GM18502 (cell line): ENCODE results near the gene MMADHC.

Source experiments
- ATAC-seq: cut with Tn5 transposase; IDR thresholded peaks from one replicate; pipeline ENCODE4 v1.9.1; 2021; ENCODE audit warnings: mild to moderate bottlenecking; ENCODE audit not compliant: unreplicated experiment, poor library complexity

MMADHC gene

DNA sequence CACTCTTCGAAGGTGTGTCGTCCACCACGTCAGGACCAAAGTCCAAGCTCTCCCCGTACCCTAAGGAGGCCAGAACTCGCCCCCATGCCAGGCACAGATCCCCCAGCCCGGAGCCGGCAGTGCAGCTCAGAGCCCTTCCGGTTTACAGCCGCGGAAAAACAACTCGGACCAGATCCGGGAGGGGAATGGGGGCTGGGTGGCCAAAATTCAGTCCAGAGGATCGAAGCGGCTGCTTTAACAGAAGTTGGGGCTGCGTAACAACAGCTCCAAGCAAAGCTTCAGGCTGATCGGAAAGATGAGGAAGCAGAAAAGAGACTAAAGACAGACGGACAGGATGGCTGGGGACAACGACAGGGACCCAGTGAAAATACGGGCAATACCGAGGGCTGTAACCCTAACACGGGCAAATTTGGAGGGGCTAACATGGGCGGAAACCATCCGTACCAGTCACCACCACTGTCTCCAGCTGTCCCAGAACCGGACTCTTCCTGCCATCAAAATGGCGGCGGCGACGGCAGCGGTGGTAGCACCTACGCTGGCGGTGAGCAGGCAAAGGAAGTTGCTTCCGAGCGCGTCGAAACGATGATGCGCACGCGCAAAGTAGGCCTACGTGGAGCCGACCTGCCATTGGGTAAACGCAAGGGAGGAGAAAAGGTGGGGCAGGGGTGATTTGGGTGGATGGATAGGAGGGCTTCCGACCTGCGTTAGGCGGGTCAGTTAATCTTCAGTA is at the start of gene MMADHC:
TSS of gene MMADHC (minus strand) at position 556 of the 730 bp plus-strand sequence. CDS start 678 bp downstream, outside the sequence.
- peak; percentile 98 for ATAC-seq

DNA sequence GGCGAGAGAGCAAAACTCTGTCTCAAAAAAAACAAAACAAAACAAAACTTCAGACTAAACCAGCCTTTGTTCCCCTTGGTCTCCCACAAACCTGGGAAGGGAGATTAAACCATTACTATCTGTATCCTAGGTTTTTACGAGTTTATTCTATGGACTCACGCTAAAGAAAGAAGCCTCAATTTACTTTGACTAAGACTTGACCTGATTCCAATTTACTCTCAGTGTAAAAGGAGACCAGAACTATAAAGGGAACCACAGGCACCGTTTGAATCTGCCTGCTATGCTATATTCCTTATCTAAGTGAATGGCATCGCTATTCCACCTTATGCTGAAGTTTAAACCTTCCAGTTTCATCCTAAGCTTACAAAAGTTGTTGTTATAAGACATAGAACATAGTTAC is 46.5 kb upstream of the MMADHC start:
- ATAC-seq: no peak

DNA sequence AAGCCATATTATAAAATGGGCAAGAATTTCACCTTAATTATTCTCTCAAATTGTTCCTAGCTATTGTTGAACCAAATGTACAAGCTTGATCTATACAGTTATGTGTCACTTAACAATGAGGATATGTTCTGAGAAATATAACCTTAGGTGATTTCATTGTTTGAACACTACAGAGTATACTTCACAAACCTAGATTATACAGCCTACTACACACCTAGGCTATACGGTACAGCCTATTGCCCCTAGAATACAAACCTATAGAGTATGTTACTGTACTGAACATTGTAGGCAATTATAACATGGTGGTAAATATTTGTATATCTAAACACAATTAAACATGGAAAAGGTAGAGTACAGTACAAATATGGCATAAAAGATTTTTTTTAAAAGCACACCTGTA is 42.9 kb upstream of the MMADHC start:
- no peak for ATAC-seq

DNA sequence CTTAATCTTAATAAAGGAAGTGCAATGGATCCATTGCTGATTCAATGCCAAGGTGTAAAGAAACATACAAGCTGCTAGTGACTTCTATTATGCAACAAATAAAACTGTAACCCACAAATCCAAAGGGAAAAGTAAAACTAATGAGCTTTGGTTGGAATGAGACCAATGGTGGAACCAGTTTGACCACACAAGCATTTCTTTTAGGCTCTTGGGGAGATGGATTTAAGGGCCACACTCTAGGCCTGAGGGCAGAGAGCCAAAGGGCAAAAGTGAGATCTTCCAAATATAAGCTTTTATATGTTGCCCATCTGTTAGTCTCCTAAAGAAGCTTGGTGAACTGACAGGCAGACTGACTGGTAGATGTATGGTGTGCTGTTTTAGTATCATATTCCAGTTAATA is 41.5 kb upstream of the MMADHC start:
- no peak for ATAC-seq

DNA sequence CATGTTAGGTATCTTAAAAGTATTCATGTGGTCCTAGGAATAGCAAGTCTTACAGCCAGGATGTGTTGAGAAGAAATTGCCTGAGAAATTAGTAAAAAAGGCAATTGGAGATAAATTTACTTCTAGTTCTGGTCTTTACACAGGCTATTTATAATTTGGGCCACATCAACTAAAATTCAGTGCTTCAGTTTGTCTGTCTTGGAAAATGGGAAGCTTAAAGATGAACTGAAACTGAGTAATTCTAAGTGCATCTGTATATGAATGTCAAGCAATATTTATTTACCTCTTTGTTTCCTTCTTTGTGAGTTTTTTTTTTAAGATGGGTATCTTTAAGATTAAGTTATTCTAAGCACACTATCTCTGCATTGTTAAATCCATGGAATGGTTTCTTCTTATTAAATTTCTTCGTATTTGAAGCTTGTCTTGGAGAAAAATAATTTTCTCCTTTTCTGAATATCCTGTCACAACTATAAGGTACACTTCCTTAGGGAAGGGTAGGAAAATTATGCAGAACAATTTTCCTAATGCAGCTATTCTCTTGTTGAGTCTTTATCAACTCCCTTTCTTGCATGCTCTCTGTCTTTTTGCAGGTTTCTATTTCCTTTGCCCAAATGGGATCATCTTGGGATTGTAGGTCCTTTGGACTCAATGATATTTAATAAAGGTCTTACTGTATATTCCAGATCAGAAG is 39.7 kb upstream of the MMADHC start:
- no peak for ATAC-seq

DNA sequence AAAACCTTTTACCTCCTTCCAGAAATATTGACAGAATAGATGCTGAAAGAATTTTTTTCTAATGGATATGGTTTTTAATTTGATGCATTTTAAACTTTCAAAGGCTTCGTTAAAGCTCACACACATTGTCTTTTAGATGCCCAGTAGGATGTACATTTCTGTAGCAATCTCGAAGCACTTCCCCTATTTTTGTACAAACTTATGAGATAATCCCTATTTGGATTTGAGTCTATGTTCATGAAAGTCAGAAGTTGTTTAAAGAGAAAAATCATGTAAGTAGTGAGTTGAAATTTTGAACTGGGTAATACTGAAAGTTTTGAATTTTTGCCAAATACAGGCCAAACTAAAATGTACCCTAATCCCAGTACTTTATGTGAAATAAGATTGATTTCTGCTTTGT is 38.1 kb upstream of the MMADHC start:
- ATAC-seq: no peak

DNA sequence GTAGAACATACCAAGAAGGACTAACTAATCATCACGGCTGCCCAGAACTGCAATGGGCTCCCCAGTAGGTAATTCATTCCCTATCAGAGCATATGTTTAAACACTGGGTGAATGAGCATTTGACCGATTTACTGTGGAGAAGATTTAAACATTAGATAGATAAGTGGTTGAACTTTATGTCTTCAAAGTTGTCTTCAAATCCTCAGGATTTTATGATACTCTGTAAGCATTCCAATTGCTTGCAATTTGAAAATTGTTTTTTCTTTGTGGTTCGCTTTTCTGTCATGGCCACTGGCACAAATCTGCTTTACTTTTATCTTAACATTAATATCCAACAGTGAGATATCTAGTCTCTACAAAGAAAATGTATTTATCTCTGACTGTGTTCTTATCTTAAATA is 37.7 kb upstream of the MMADHC start:
- ATAC-seq: no peak

DNA sequence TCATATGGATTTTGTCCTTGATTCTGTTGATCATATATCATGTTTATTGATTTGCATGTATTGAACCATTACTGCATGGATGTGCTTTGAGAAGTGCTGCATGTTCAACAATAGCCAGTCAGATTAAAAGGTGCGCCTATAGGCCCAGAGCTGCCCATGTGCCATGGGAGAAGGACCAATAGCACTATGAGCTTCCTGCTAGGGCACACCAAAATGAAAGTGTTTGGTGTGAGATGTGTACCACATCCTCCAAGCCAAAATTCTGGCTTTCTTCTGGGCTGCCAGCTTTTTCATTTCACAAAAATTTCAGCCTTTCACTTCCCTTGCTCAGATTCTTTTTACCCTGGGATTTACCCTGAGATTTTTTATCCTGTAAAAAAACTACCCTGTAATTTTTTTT is 34.8 kb upstream of the MMADHC start:
- peak; percentile 65 for ATAC-seq

DNA sequence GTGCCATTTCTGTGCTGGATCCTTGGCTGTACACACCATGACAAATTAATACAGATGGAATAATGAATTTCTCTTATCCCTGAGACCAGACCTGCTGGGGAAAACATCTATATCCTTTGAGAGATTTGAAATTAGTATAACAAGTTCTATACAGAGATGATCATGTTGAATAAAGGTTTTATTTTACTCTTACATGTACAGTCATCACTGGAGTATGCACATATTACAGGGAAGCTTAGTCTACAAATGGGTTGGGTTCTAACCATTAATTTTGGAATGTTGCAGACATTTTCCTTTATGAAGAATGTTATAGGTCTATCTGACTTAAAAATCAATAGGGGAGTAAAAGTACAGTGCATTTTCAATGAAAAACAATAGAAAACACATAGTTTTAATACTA is 29.9 kb upstream of the MMADHC start:
- no peak for ATAC-seq

DNA sequence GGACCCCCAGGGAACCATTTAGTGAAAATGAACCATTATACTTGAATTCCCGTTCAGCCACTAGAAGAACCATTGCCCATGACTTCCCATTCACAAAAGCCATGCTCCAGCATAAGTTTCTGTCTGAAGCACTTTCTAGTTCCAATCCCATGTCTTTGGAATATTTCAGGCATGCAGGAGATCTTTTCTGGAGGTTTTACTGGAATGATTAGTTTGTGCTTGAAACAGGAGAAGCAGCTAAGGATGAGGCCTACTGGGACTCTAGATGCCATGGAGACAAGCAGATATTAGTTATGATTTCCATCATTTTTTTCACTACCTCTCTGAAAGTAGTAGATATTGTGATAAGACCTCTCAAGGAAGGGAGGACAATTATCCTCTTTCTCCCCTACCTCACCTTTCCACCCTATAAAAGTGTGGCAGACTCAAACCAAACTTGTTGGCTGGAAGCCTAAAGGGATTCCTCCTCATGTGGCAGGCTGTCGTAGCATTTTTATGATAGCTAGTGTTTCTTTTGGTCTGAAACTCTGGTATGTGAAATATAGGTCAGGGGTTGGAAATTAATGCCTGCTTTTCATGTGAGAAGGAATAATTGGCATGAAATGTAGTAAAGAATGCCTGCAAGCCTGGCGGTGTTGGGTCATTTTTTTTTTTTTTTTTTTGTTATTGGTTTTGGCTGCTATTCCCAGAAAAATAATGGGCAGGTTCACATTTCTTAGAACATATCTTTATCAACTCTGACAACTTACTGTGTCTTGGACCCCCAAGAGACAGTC is 29.3 kb upstream of the MMADHC start:
- ATAC-seq: no peak

DNA sequence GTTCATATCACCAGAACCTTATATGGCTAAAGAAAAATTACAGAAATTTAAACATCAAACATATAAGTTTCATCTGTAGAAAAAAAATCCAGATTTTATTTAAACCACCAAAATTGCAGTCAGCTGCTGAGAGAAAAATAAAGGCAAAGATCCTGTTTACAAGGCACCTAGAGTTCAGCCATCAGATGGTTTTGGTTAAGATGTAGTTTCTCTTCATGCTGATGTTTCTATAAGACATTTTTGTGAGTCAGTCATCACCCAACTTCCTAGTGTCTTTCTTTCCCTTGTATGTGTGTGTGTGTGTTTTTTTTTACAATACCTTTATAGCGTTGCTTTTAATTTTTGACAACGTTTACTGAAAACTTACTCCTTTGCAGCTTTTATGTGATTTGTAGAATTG is 26.1 kb upstream of the MMADHC start:
- ATAC-seq: no peak

DNA sequence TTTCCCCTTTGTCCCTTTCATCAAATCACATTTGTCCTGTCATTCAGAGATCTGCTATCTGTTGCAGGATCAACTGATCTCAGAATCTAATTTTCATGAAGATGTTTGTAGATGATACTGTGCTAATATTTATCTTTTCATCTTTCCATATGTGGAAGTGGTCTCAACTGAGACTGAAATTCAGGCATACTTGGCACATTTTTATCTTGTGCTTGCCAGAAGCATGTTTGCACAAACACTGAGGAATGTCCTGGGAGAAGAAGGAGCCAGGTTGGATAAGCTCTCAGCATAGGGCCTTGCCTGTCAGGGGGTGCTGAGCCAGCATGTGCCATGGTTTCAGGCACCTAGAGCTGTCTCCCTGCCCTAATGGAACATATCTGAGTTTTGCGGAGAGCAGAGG is 24.5 kb upstream of the MMADHC start:
- ATAC-seq: no peak

DNA sequence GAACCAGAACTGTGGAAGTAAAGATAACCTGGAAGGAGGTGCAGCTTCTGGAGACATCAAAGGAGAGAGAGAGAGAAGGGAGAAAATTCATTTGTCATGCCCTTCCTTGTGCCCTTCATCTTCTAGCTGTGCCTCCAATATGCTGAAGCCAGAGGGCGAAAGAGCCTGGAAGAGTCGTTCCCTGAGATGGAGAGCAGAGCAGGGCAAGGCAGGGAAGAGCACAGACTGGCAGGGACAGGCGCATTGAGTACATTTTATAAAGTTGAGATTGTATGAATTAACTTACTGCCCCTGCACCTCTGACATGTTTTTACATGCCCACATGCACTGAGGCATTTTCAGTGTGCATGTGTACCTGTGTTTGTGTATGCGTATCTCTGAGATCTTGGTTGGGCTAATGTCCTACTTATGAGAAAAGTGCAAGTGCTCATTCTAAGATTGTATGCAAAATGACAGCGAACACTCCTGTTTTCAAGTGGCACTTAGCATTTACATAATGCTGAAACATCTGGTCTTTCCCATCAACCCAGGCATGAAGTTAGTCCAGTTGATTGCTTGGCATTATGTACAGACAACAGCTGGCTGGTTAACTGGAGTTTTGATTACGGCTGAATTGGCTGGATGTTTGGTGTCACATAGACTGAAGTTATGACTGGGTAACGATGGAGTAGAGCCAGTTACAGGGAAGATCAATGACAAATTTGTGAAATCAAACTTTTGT is 23.7 kb upstream of the MMADHC start:
- no peak for ATAC-seq

DNA sequence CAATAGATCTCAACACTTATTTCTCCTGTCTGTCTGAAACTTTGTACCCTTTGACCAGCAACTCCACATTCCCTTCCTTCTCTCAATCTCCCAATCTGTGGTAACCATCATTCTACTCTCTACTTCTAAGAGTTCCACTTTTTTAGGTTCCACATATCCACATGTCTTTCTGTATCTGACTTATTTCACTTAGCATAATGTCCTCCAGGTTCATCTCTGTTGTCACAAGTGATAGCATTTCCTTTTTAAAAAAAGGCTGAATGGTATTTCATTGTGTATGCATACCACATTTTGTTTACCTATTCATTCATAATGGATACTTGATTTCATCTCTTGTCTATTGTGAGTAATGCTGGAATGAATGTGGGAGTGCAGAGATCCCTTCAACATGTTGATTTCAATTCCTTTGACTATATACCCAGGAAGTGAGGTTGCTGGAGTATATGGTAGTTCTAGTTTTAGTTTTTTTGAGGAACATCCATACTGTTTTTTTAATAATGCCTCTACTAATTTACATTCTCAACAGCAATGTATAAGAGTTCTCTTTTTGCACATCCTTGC is 18.8 kb upstream of the MMADHC start:
- no peak for ATAC-seq

DNA sequence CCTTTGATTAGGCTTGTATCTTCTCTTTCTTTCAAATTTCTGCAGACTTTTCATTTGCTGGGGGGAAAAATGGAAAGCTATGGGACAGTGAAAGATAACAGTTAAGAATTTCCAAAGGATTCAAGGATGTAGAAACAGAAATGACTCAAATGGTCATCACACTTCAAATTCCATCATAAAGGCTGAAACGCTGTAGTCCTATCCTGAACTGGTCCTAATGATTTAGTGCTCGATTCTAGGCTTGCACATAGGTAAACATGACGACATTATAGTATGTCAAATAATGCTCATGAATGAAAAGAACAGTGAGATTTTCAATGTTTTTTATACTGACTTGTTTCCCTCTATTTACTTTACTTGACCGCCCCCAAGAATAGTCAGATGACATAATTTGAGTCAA is 15.7 kb upstream of the MMADHC start:
- ATAC-seq: no peak

DNA sequence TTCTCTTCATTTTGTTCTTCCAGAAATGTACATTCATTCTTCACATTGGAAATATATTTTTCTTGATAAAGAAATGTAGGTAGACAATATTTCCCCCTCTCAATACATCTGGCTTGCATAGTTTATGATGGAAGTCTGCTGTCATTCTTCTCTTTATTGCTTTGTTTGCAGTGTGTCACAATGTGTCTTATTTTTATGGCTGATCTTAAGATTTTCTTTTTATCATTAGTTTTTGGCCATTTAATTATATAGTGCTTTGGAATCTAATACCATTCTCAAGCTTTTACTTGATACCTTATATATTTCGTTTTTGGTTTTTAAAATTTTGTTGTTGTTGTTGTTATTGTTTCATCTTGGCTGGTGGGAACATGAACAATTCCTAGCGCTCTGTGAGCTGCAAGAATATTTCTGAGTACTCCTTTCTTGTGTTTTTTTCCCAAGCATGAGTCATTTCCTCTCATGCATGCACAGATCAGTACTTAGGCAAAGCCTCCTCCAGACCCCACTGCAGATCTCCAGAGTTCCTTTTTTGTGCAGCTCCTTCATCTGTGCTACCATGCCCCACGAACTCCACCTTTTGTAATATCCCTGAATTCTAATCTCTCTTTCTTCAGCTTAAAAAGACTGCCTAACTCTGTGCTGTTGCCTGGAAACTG is 13.7 kb upstream of the MMADHC start:
- ATAC-seq: no peak

DNA sequence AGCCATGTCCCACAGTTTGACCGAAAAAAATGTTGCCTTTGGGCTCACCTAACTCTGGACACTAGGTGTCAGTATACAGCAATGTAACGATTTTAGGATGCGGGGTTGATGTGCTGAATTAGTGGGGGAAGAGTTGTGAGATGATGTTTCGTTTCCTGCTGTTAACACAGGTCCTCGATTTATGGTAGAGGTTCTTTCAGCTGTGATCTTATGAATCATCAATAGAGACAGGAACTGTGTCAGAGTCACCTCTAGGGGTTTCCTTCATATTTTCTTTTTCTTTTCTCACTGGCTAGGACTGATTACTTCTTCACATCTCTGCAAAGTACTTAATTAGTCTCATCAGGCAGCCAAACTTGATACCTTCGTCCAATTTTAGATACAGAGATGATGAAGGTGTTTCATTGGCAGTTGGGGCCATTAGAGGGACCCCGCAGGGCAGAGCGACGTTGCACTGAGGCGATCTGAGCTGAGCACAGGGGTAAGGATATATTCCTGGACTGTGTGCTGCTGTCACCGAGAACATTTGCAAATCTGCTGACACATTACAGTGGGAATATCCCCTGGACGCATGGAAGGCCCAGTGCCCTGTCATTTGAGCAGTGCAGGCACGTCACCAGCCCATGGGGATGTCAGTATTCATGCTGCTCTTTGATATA is 10.2 kb upstream of the MMADHC start:
- ATAC-seq: peak; percentile 99

DNA sequence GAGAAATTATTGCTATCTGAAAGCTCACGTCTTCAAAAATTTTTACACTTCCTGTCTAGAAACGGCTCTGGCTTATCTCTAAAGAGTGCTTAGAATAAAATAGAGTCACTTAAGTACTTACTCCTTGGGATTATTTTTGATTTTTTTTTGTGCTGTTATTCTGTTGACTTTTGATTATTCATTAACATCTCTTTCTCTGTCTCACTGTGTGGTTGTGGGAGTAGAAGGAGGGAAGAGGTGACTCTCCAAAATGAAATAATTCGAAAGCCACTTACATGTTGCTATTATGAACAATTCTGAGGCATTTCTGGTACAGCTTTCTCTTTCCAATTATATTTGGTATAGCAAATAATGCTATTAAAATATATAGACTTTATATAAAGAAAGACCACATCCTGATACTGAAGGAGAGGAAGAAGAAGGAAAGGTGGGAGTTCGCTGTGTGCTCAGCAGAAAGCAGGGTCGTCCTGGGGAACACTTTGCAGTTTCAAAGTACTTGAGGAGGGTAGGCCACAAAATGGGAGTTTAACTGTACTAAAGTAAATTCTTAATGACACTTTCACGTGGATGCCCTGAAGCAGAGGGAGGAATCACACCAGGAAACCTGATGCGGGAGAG is 9.6 kb upstream of the MMADHC start:
- ATAC-seq: peak; percentile 15

DNA sequence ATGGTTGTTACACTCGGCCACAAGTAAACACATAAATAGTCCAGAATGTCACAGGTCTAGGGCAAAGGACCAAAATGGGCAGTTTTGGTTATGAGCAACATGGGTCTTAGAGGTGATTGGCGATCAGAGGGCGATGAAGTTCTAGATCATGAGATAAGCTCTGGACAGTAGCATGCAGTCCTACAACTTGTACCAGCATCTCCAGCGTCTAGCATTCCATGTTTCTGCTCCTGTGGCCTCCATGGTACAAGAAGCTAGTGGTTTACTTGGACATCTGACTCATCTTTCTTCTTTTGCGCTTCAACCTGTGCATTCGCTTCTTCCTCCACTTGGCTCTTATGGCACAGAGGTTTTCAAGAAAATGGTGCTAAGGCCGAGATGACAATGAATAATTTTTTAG is 8.9 kb upstream of the MMADHC start:
- no peak for ATAC-seq
